Smooth muscle cell of the brain vasculature (primary cell): Measurements from ENCODE around the gene TAGAP.
A peak's percentile ranks its signal among the peaks of the same experiment; 100 is the strongest.
"Not testable (repeated sequence)": the region's sequence is repeated elsewhere in the genome, so short reads cannot be mapped to it uniquely, and the experiment has no call there.

Experiments
- DNase-seq: peaks from one replicate; pipeline ENCODE4 v3.0.0-alpha.2; 2012; ENCODE audit warnings: low read depth, low spot score

Gene TAGAP

DNA sequence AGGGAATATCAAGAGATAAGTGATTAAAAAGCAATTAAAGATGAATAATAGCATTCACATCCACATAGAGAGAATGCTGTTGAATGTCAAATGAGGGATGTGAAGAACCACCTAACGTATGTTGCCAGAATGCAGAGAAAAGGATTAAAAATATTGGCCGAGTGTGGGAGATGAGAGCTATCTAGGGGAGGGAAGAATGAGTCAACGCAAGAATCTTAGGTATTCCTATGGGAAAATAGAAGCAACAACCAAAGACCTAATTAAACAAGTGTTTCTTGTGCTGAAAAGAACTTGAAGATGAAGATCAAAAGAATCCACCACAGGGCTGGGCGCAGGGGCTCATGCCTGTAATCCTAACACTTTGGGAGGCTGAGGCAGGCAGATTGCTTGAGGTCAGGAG, 32.6 kb downstream of the TAGAP start:
- DNase-seq, result no peak

DNA sequence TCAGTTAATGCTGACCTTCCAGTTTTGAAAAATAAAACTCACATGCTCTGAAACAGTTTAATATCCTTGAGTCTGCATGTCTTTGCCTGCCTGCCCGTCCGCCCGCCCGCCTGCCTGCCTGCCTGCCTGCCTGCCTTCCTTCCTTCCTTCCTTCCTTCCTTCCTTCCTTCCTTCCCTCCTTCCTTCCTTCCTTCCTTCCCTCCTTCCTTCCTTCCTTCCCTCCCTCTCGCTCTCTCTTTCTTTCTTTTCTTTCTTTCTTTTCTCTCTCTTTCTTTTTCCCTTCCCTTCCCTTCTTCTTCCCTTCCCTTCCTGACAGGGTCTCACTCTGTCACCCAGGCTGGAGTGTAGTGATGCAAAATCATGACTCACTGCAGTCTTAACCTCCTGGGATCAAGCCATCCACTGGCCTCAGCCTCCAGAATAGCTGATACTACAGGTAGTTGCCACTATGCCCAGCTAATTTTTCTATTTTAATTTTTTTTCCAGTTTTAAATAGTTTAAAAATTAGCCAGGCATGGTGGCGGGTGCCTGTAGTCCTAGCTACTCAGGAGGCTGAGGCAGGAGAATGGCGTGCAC, 34.7 kb downstream of the TAGAP start:
- not testable (repeated sequence) for DNase-seq

DNA sequence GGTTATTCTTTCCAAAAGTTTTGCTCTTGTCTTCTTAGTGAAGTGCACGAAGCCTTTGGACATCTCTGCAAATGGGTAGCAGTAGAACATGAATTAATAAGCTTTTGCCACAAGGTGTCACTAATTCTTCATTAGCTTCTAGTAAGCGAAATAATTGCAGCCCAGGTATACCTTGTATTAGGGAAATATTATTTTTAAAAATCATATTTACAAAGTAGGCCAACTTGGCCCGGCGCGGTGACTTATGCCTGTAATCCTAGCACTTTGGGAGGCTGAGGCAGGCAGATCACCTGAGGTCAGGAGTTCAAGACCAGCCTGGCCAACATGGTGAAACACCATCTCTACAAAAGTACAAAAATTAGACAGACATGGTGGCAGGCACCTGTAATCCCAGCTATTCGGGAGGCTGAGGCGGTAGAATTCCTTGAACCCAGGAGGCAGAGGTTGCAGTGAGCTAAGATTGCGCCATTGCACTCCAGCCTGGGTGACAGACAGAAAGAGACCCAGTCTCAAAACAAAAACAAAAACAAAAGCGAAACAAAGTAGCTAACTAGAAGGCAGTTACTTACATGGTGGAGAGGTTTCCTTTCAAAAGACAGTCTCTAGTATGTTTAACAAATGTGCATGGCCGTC, 36.0 kb downstream of the TAGAP start:
- no peak for DNase-seq

DNA sequence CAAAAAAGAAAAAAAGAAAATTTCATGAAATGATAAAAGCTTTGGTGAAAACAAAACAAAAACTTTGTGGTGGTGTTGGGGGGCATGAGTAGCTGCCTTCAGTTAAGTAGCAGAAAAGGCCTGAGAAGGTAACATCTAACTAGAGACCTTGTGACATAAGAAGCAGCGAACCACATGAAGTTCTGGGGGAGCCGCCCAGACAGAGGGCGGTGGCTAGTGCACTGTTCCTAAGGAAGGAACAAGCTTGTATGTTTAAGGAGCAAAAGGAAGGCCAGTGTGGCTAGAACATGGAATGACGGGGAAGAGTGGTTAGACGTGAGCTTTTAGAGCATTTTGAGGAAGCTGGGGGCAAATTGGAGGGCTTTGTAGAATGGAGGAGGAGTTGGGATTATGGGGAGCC, 37.3 kb downstream of the TAGAP start:
- no peak for DNase-seq

DNA sequence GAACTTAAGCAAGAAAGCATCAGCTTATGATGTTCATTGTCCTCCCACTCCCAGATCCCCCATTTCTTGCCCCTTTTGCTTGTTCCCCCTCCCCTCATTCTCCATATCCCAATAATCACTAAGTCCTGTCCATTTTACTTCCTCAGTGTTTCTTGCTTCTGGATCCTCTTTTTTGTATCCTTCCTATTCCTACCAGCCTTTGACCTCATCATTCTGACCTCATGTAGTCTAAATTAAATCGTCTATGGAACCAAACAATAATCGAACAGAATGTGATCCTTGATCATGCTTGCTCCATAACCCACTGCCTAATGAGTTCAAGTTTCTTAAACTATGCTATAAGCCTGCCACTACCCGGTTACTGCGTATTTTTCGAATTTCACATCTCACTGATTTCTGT, 39.4 kb downstream of the TAGAP start:
- DNase-seq, result no peak

DNA sequence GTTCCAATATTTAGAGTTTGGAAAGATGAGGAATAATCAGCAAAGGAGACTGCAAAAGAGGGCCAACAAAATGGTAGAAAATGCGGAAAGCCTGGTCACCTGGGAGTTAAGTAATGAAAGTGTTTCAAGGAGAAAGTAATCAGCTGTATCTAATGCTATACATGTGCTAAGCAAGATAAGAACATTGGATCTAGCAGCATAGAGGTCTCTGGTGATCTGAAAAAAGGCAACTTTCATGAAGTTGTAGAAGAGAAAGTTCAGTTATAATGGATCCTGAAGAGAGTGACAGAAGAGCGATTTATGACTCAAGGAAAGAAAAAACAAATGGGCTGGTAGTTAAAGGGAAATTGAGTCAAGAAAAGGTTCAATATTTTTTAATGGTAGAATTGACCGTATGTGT, 40.2 kb downstream of the TAGAP start:
- no peak for DNase-seq

DNA sequence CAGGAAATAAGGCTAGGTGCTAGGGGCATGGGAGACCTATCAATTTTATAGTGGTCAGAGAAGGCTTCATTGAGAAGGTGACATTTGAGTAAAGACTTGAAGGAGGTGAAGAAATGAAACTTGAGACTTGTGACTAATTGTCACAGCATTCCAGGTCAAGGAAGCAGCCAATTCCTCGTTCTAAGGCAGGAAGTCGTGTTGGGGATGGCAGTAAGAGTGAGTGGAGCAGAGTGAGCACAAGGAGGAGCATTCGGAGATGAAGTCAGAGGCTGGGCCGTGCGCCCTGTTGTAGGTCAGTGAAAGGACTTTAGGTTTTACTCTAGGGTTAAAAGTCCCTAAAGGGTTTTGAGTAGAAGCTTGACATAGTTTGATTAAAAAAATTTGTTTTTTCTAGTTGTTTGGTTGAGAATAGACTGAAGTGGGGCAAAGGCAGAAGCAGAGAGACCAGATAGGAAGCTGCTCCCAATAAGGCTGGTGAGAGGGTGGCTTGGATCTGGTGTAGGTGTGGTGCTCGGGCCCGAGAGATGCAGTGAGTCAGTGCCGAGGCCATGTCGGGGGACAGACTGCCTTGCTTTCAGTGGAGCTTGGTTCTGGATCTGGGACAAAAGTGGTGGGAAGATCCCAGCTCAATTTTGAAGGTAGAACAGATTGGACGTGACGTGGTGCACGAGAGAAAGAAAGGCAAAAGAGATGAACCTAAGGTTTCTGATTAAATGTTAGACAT, 42.2 kb downstream of the TAGAP start:
- DNase-seq, result no peak

DNA sequence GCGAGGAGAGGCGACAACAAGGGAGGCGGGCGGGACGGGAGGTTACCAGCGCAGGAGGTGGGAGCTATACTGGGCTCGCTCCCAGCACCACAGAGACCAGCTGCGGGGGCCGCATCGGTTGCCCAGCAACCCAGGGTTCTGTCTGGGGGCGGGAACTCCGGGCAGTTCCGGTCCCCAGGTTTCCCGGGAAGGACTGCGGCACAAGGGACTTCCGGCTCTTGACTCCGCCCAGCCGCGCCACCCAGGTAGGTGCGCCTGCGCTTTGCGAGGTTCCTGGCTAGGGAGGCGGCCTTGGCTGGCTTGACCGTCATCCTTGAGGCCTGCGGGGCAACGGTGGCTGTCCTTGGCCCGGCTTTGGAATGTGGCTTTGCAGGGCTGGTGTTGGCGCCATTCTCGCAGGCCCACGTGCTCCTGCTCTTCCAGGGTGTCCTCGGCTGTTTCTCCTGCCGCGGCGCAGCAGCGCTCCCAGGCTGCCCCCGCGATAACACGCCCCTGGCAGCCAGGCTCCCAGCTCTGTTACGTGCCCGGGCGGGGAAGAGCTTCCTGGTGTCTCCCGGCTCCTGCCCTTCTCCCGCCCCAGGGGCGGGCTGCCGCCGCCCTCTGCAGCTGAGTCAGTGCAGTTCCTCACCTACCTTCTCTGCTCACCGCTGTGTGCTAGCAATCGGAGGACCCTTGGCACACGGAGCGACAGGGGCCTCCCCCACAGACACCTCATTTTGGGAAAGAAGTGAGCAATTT, 45.0 kb downstream of the TAGAP start, which contains the start of gene RSPH3:
TSS of gene RSPH3 (minus strand) at position 537 of the 738 bp plus-strand sequence. CDS start 652 bp downstream, outside the sequence.
- DNase-seq, result peak; percentile 66

DNA sequence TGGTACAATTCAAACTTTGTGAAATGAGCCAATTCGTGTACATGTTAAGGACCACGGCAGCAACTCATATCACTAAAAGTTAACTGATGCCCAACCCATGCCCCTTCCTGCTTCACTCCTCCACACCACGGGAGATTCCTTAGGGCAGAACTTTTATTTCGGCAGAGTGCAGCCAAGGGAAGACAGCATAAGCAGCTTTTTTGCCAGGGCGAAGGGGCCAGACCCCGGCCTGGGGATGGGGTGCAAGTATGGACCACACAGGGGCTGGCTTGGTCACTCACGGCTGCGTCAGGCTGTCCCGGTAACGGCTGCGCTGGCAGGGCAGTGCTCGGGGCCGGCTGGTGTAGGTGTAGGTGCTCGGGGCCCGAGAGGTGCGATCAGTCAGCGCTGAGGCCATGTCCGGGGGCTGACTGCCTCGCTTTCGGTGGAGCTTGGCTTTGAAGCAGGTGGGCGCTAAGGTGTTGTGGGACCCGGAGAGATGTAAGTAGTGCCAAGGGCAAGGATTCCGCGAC, 45.6 kb downstream of the TAGAP start:
- DNase-seq, result no peak

DNA sequence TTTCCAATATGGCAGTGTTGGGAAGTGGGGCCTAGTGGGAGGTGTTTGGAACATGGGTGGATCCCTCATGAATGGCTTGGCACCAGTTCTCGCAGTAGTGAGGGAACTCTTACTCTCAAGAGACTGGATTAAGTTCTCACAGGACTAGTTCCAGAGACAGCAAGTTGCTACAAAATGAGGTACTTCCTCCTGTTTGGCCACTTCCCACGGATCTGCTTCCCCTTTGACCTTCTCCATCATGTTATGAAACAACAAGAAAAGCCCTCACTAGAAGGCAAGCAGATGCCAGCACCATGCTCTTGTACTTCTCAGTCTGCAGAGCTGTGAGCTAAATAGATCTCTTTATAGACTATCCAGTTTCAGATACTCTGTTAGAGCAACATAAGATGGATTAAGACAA, 47.9 kb downstream of the TAGAP start:
- DNase-seq, result no peak

DNA sequence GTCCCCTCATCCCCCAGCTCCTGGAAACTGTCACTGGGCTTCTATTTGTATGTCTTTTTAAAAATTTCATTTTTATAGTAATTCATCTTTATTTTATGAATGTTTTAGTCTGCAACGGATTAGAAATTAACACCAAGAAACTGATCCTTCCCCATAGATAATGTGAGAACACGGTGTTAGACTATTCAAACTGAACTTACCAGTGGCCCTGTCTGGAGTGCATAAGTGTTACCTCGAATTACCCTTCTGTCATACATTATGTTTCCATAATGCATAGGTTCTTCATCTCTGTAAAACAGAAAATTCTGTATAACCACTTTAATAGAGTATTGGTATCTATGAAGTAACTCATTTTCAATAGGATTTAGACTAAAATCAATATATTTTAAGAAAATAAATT, 51.2 kb downstream of the TAGAP start:
- DNase-seq, result no peak

DNA sequence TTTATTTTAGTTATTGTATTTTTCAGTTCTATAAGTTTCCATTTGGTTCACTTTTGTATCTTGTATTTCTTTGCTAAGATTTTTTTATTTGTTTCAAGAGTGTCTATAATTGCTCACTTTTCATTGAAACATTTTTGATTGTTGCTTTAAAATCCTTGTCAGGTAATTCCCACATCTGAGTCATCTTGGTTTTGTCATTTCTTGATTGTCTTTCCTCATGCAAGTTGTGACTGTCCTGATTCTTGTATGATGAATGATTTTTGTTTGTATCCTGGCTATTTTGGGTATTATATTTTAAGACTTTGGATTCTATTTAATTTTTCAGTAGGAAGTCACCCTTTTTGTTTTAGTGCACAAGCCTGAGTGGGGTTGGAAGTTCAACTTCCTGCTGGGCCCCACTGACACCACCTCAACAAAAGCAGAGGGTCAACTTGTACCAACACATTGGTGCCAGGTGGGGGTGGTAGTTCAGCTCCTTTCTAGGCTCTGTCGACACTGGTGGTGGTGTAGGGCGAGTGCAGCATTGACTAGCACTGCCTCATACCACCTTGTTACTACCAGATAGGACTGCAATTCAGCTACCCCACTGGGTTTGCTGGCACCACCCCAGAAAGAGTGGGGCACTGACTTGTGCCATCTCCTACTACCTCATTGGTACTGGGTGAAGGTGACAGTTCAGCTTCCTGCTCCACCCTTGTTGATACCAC, 53.6 kb downstream of the TAGAP start:
- DNase-seq, result no peak

DNA sequence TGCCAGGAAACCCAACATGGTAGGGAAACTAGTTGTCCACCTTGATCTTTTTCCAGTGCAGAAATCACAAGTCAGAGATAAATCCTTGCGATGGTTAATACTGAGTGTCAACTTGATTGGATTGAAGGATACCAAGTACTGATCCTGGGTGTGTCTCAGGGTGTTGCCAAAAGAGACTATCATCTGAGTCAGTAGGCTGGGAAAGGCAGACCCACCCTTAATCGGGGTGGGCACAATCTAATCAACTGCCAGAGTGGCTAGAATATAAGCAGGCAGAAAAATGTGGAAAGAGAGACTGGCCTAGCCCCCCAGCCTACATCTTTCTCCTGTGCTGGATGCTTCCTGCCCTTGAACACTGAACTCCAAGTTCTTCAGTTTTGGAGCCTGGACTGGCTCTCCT, 55.1 kb downstream of the TAGAP start:
- not testable (repeated sequence) for DNase-seq

DNA sequence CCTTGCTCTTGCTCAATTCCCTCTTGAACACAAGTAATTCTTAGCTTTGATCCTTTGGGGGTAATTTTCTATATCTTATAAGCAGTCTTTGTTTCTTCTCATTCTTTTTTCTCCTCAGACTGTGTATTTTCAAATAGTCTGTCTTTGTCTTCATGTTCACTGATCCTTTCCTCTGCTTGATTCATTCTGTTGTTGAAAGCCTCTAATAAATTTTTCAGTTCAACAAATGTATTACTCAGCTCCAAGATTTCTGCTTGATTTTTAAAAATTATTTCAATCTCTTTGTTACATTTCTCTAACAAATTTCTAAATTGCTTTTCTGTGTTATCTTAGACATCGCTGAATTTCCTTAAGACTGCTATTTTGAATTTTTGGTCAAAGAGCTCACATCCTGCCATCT, 56.3 kb downstream of the TAGAP start:
- DNase-seq, result no peak

DNA sequence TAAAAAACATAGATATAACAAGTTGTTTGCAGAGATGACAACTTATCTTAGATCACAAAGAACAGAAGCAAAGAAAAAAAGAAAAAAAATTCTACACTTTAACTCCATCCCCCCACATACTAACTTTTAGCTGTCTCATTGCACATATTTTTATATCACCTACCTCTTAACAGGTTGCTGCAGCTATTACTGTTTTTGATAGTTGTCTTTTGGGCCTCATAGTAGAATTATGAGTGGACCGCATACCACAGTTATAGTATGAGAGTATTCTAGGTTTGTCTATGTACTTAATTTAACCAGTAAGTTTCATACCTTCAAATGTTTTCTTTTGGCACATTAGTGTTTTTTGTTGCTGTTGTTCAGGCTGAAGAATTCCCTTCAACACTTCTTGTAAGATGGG, 57.1 kb downstream of the TAGAP start:
- no peak for DNase-seq
